ENCODE measurements around the gene CCDC159. TPM values are rescaled to one million over a fixed set of nuclear protein-coding genes. Genes with fewer than 3 reads are reported as not detected.

Gene CCDC159
- total and polyA plus RNA-seq, 2 of the 4 experiments (the other 2 are of a cell fraction) = 4.7 to 14.0 TPM

- H4K8ac ChIP-seq (ENCODE audit: low read depth in 2 of 2, low read length in 2 of 2) = no peak overlapping the region
- no peak overlapping the region for H2BK5ac ChIP-seq (ENCODE audit: low read depth, low read length, poor library complexity, severe bottlenecking)
- no peak overlapping the region for H3K23ac ChIP-seq (ENCODE audit: low read depth, low read length)
- H3K4me2 ChIP-seq (ENCODE audit: low read depth, low read length) = no peak overlapping the region
- no peak overlapping the region for H3K4me3 ChIP-seq (ENCODE audit: insufficient read depth, low read depth, low read length)
- TF ChIP-seq POLR2A (IDR thresholded peaks at IDR 0.05; ENCODE audit: low read depth, low read length) (no peak), CTCF (conservative IDR thresholded peaks at IDR 0.05; ENCODE audit: low read depth, low read length) (no peak), CEBPB (IDR thresholded peaks at IDR 0.05; ENCODE audit: low read depth, low read length) (no peak)
- no peak overlapping the region for H3K9ac ChIP-seq (ENCODE audit: low read depth, low read length)
- no peaks in the 10 kb centered on the region for H3K27me3 ChIP-seq (ENCODE audit: control insufficient read depth, insufficient read depth, low read length)
- no peak overlapping the region for H3K14ac ChIP-seq (replicated peaks; ENCODE audit: low read depth, low read length)
- dilution Hi-C loops (cut with HindIII; ENCODE audit: low sequenced_read_pairs, unreplicated experiment) = no loop called here
- no peak for ATAC-seq (ENCODE audit: low read depth)
- BruUV-seq (replicated peaks) = no TSS peak
- H3K9me1 ChIP-seq (ENCODE audit: insufficient read depth, low read length) = no peaks in the 10 kb centered on the region; the same call in 1 of the 2 replicates
- no peaks in the 10 kb centered on the region for H3K4me1 ChIP-seq (ENCODE audit: control insufficient read depth, insufficient read depth, low read length)
- no peak for DNase-seq
- no peak overlapping the region for H3K56ac ChIP-seq (ENCODE audit: extremely low read depth, insufficient read depth, low read length)
- intact Hi-C loops (cut with micrococcal nuclease) = no loop called here
- no peaks in the 10 kb centered on the region for H3K79me1 ChIP-seq (ENCODE audit: low read depth in 1 of 2, low read length in 2 of 2)
- H4K20me1 ChIP-seq (ENCODE audit: insufficient read depth, low read length) = no peaks in the 10 kb centered on the region
- no peak overlapping the region for H2BK120ac ChIP-seq (ENCODE audit: low read depth, low read length)
- ChIA-PET POLR2A (ENCODE audit: unreplicated experiment) (no interaction called here), CTCF (no interaction called here)
- H4K5ac ChIP-seq (ENCODE audit: low read depth, low read length) = no peak overlapping the region
- no peak overlapping the region for H4K91ac ChIP-seq (ENCODE audit: insufficient read depth, low read depth, low read length)
- no peak overlapping the region for H2AK5ac ChIP-seq (ENCODE audit: low read depth, low read length)
- H3K27ac ChIP-seq (ENCODE audit: insufficient read depth, low read length) = no peak overlapping the region
- no peaks in the 10 kb centered on the region for H3K9me3 ChIP-seq (ENCODE audit: control insufficient read depth, insufficient read depth, low read length)
- H2BK20ac ChIP-seq (ENCODE audit: low read depth, low read length) = no peak overlapping the region
- peaks cover 16% of the 10 kb centered on the region for H3K36me3 ChIP-seq (ENCODE audit: control insufficient read depth, insufficient read depth, low read length)
- in situ Hi-C loops (cut with MboI; ENCODE audit: low sequenced_read_pairs) = no loop called here
- no peak overlapping the region for H3K18ac ChIP-seq (ENCODE audit: low read depth, low read length)
- 50% methylated on average over 2 of the region's 4 CpGs; no CpG with 5 or more reads in 1 of the 2 experiments for WGBS, 2 experiments (ENCODE audit: extremely low coverage in 2 of 2, insufficient read length in 1 of 2)
- H2BK15ac ChIP-seq (ENCODE audit: low read depth, low read length) = no peak overlapping the region
- no peak overlapping the region for H3K4ac ChIP-seq (ENCODE audit: low read depth, low read length)
- no peak overlapping the region for H2AK9ac ChIP-seq (replicated peaks; ENCODE audit: low read depth, low read length, poor library complexity)
- no peak overlapping the region for H2AFZ ChIP-seq (replicated peaks; ENCODE audit: low read length, poor library complexity)
These were observed 16.2 kb upstream of the CCDC159 start for GRCh38 chr19:11330127-11330526.

Data from IMR-90 (cell line).